T-helper 2 cell treated with Interferon-gamma antibody and Interleukin-4, amounts not matched to agents 5 μg/mL and 100 μg/mL, for 36 hours (primary cell): ENCODE data around the gene BCL2L12.
"Not testable (repeated sequence)": the region's sequence is repeated elsewhere in the genome, so short reads cannot be mapped to it uniquely, and the experiment has no call there.

Source experiments
- DNase-seq: peaks from one replicate; pipeline ENCODE4 v3.0.0; 2021; ENCODE audit warnings: low spot score
- H3K27ac Mint-ChIP-seq: one replicate; pipeline ENCODE4 v1.8.0; 2021; ENCODE audit warnings: mild to moderate bottlenecking, mixed read lengths
- H3K27me3 Mint-ChIP-seq: one replicate; pipeline ENCODE4 v1.8.0; 2021; ENCODE audit warnings: low read depth, mixed read lengths
- H3K36me3 Mint-ChIP-seq: one replicate; pipeline ENCODE4 v1.8.0; 2021; ENCODE audit warnings: low read depth, mixed read lengths
- H3K4me1 Mint-ChIP-seq: one replicate; pipeline ENCODE4 v1.8.0; 2021; ENCODE audit warnings: low read depth, mixed read lengths
- H3K4me3 Mint-ChIP-seq: one replicate; pipeline ENCODE4 v1.8.0; 2022; ENCODE audit warnings: mild to moderate bottlenecking, moderate library complexity, mixed read lengths
- H3K9me3 Mint-ChIP-seq: one replicate; pipeline ENCODE4 v1.8.0; 2021; ENCODE audit warnings: mixed read lengths

Gene BCL2L12

GRCh38 chr19:49716154-49716553 lies 50.4 kb downstream of the BCL2L12 start:
- DNase-seq: no peak
- H3K36me3 Mint-ChIP-seq: peaks cover 5% of the 10 kb centered on the region
- peak overlapping the region; percentile 41 for H3K27ac Mint-ChIP-seq
- H3K4me1 Mint-ChIP-seq: peaks cover 10% of the 10 kb centered on the region
- H3K27me3 Mint-ChIP-seq: no peaks in the 10 kb centered on the region
- no peaks in the 10 kb centered on the region for H3K9me3 Mint-ChIP-seq
- H3K4me3 Mint-ChIP-seq: no peak overlapping the region

DNA sequence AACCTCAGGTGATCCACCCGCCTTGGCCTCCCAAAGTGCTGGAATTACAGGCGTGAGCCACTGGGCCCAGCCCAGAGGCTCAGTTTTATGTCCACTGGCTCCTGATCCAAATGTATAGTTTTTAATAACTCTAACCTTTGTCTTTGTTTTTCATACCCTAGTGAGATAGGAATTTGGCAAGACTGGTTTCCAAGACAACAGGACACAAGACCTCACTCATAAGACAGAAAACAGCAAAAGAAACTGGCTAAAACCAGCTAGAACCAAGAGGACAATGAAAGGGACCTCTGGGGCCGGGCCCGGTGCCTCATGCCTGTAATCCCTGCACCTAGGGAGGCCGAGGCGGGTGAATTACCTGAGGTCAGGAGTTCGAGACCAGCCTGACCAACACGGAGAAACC lies 52.8 kb downstream of the BCL2L12 start:
- peak overlapping the region; percentile 86 for H3K4me3 Mint-ChIP-seq
- H3K27ac Mint-ChIP-seq: no peak overlapping the region
- no peaks in the 10 kb centered on the region for H3K27me3 Mint-ChIP-seq
- peaks cover 9% of the 10 kb centered on the region for H3K4me1 Mint-ChIP-seq
- peaks cover 5% of the 10 kb centered on the region for H3K36me3 Mint-ChIP-seq
- no peak for DNase-seq
- H3K9me3 Mint-ChIP-seq: no peaks in the 10 kb centered on the region

DNA sequence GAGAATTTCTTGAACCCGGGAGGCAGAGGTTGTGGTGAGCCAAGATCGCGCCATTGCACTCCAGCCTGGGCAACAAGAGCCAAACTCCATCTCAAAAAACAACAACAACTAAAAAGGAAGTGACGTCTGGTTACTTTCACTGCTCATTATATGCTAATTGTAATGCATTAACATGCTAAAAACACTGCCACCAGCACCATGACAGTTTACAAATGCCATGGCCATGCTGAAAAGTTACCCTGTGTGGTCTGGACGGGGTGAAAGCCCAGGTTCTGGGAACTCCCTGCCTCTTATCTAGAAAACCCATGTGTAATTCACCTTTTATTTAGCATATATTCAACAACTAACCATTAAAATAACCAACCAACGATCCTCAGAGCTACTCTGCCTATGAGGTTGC lies 53.3 kb downstream of the BCL2L12 start:
- DNase-seq: no peak
- peaks cover 5% of the 10 kb centered on the region for H3K36me3 Mint-ChIP-seq
- H3K4me1 Mint-ChIP-seq: peaks cover 9% of the 10 kb centered on the region
- no peaks in the 10 kb centered on the region for H3K27me3 Mint-ChIP-seq
- no peak overlapping the region for H3K27ac Mint-ChIP-seq
- H3K9me3 Mint-ChIP-seq: no peaks in the 10 kb centered on the region
- H3K4me3 Mint-ChIP-seq: no peak overlapping the region

DNA sequence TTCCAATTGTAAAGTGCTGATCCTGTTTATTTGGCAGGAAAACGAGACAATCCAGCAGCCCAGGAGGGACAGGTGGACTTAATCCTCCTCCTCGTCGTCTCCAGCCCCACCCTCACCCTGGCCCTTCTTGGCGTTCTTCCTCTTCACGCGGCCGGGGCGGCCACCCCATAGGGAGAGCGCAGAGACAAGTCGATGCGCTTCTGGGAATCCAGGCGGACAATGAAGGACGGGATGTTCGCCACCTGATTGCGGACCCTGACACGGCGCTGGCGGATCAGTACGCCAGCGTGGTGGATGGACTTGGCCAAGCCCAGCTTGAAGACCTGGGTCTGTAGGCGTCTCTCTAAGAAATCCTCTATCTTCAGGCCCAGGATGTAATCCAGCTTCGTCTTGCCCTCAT lies 53.7 kb downstream of the BCL2L12 start:
- H3K4me3 Mint-ChIP-seq, H3K27me3 Mint-ChIP-seq, H3K27ac Mint-ChIP-seq: not testable (repeated sequence)

More for the DNA sequence above, 53.7 kb downstream of the BCL2L12 start:
- H3K4me1 Mint-ChIP-seq, DNase-seq, H3K36me3 Mint-ChIP-seq, H3K9me3 Mint-ChIP-seq: not testable (repeated sequence)
